Loucy (cell line): ENCODE measurements around the gene GAN.

Experiments used
- CTCF ChIP-seq: fragments of 200-600 bp; sonication (generic); conservative IDR thresholded peaks from 2 replicates; pipeline ENCODE4 v1.5.1; 2014; ENCODE audit warnings: mild to moderate bottlenecking, antibody characterized with exemption, low read length
- EZH2phosphoT487 ChIP-seq: fragments of 200-600 bp; IDR thresholded peaks from 2 replicates; pipeline ENCODE4 v1.6.1; 2018; ENCODE audit warnings: antibody characterized with exemption, mild to moderate bottlenecking, moderate library complexity, borderline replicate concordance

DNA sequence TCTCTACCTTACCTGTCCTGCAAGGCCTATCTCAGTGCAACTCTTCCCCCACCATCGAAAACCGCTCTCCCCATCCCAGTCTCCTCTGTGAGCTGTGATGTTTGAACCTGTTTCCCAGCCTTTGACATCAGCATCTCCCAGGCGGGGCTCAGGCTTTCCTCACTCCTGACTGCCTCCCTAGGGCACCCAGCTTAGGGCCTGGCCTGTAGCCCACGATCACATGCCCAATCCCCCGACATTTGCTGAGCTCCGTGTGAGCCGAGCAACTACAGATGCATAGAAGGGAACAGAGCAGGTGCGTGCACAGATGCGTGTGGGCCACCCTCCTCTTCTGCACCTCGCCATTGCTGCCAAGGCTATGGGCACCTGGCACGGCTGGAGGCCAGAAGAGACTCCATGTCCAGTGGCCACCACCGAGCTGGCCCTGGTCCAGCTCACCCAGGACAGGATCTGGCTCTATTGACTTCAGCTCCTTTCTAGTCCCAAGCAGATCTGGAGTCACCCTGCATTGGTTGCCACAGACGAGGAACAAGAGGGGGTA lies 94.3 kb downstream of the GAN start:
- TF ChIP-seq CTCF = no peak
- TF ChIP-seq EZH2phosphoT487 = no peak
